ENCODE results near the gene LRIT3. TPM values are rescaled to one million over a fixed set of nuclear protein-coding genes. Genes with fewer than 3 reads are reported as not detected.

Gene LRIT3
- polyA plus RNA-seq, 3 donors, result 0.07 TPM; not detected in 2

DNA sequence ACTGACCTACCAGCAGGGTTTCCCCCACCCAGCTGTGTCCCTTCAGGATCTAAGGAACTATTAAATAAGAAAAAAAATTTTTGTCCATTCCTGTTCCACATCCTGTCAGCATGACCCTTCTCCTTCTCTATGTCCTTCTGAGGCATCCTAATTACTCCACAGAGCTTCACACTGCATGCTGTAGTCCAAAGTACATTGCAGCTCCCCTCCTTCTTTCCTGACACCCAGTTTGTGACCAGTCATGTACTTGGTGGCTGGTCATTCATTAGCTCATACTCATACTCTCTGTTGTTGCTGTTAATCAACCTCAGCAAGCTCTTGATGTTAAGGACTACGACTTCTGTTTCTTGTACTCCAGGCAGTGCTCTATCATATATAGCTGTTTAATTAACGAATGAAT is 62.3 kb downstream of the LRIT3 start:
- no CpG with 5 or more reads among the region's 2 CpGs for WGBS (ENCODE audit: insufficient coverage)
- no peak overlapping the region for H2AFZ ChIP-seq (ENCODE audit: insufficient read depth, low read depth, low read length, poor library complexity, severe bottlenecking)
- no peak overlapping the region for H3K9ac ChIP-seq (ENCODE audit: insufficient read depth, low read length, poor library complexity, severe bottlenecking)
- H3K27me3 ChIP-seq (ENCODE audit: control insufficient read depth in 2 of 2, insufficient read depth in 2 of 2, low read length in 2 of 2), result no peaks in the 10 kb centered on the region
- H3K36me3 Mint-ChIP-seq, result no peaks in the 10 kb centered on the region
- H3K27ac Mint-ChIP-seq, result peak overlapping the region in 1 of 7 donors; percentile 10
- DNase-seq, result no peak
- peaks cover 0 to 4% (median 2%) of the 10 kb centered on the region in 7 donors for H3K9me3 Mint-ChIP-seq
- no peaks in the 10 kb centered on the region for H4K20me1 ChIP-seq (ENCODE audit: insufficient read depth, low read length)
- no peak overlapping the region for H3K4me3 Mint-ChIP-seq
- H3K36me3 ChIP-seq (replicated peaks in 1 of 2; ENCODE audit: control insufficient read depth in 1 of 2, insufficient read depth in 2 of 2, low read length in 2 of 2), result no peaks in the 10 kb centered on the region
- no peak overlapping the region for H3K27ac ChIP-seq (ENCODE audit: low read depth in 1 of 2, low read length in 2 of 2)
- H3K9me3 ChIP-seq (replicated peaks in 1 of 2; ENCODE audit: control insufficient read depth in 1 of 2, insufficient read depth in 1 of 2, low read length in 2 of 2), result no peaks in the 10 kb centered on the region
- H3K4me2 ChIP-seq (replicated peaks; ENCODE audit: extremely low read depth, low read length, poor library complexity, severe bottlenecking), result no peak overlapping the region
- no peaks in the 10 kb centered on the region for H3K79me2 ChIP-seq (ENCODE audit: insufficient read depth, low read length)
- TF ChIP-seq, protein P1, sequence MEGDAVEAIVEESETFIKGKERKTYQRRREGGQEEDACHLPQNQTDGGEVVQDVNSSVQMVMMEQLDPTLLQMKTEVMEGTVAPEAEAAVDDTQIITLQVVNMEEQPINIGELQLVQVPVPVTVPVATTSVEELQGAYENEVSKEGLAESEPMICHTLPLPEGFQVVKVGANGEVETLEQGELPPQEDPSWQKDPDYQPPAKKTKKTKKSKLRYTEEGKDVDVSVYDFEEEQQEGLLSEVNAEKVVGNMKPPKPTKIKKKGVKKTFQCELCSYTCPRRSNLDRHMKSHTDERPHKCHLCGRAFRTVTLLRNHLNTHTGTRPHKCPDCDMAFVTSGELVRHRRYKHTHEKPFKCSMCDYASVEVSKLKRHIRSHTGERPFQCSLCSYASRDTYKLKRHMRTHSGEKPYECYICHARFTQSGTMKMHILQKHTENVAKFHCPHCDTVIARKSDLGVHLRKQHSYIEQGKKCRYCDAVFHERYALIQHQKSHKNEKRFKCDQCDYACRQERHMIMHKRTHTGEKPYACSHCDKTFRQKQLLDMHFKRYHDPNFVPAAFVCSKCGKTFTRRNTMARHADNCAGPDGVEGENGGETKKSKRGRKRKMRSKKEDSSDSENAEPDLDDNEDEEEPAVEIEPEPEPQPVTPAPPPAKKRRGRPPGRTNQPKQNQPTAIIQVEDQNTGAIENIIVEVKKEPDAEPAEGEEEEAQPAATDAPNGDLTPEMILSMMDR (IDR thresholded peaks at IDR 0.05), result no peak
- peaks cover 0 to 5% of the 10 kb centered on the region in 2 donors for H3K4me1 ChIP-seq (ENCODE audit: control insufficient read depth in 1 of 2, insufficient read depth in 2 of 2, low read length in 2 of 2)
- peaks cover 8% of the 10 kb centered on the region for H3K4me1 Mint-ChIP-seq
- H3K4me3 ChIP-seq (replicated peaks in 1 of 3; ENCODE audit: low read depth in 2 of 3, low read length in 3 of 3), result no peak overlapping the region
- peaks cover 0 to 3% (median 0%) of the 10 kb centered on the region in 3 donors for H3K27me3 Mint-ChIP-seq (ENCODE audit: low read depth in 3 of 3)
- intact Hi-C loops (cut with micrococcal nuclease), result no loop called here

DNA sequence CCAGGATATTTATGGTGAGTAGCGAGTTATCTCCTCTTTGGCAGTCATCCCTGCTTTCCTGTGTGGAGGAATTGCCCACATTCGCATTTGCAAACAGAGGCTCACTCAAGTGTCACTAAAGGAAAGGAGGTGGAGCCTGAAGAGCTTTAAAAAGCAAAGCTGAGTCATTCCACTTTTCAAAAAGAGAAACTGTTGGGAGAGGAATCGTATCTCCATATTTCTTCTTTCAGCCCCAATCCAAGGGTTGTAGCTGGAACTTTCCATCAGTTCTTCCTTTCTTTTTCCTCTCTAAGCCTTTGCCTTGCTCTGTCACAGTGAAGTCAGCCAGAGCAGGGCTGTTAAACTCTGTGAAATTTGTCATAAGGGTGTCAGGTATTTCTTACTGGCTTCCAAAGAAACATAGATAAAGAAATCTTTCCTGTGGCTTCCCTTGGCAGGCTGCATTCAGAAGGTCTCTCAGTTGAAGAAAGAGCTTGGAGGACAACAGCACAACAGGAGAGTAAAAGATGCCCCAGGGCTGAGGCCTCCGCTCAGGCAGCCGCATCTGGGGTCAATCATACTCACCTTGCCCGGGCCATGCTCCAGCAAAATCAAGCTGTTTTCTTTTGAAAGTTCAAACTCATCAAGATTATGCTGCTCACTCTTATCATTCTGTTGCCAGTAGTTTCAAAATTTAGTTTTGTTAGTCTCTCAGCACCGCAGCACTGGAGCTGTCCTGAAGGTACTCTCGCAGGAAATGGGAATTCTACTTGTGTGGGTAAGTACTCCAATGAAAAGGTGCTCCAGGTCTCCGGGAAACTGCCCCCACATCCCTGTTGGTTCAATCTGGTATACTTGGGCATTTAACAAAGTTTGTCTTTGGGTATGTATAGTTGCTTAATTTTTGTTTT is 65.0 kb downstream of the LRIT3 start, which contains the start of gene EGF:
Gene EGF, plus strand, starts transcription at position 178 of the 890 bp plus-strand sequence. Its CDS starts 453 bp downstream, at position 631.
- intact Hi-C loops (cut with micrococcal nuclease), result no loop called here
- no peak for DNase-seq

More for the DNA sequence above, 65.0 kb downstream of the LRIT3 start, which contains the start of gene EGF:
- peaks cover 0 to 5% of the 10 kb centered on the region in 2 donors for H3K4me1 ChIP-seq (ENCODE audit: control insufficient read depth in 1 of 2, insufficient read depth in 2 of 2, low read length in 2 of 2)
- H3K9ac ChIP-seq (ENCODE audit: insufficient read depth, low read length, poor library complexity, severe bottlenecking), result no peak within 1 kb of the TSS
- H3K27me3 Mint-ChIP-seq (ENCODE audit: low read depth in 3 of 3), result peaks cover 0 to 3% (median 1%) of the 10 kb centered on the region in 3 donors
- H3K9me3 Mint-ChIP-seq, result peaks cover 0 to 4% (median 0%) of the 10 kb centered on the region in 7 donors
- H3K36me3 Mint-ChIP-seq, result no peaks in the 10 kb centered on the region
- no peaks in the 10 kb centered on the region for H3K36me3 ChIP-seq (replicated peaks in 1 of 2; ENCODE audit: control insufficient read depth in 1 of 2, insufficient read depth in 2 of 2, low read length in 2 of 2)
- no peak within 1 kb of the TSS for H3K27ac ChIP-seq (ENCODE audit: low read depth in 1 of 2, low read length in 2 of 2)
- H3K9me3 ChIP-seq (replicated peaks in 1 of 2; ENCODE audit: control insufficient read depth in 1 of 2, insufficient read depth in 1 of 2, low read length in 2 of 2), result no peaks in the 10 kb centered on the region
- peak within 1 kb of the TSS; percentile 74 for H2AFZ ChIP-seq (ENCODE audit: insufficient read depth, low read depth, low read length, poor library complexity, severe bottlenecking)
- H3K27me3 ChIP-seq (ENCODE audit: control insufficient read depth in 2 of 2, insufficient read depth in 2 of 2, low read length in 2 of 2), result no peaks in the 10 kb centered on the region
- TF ChIP-seq, protein P1 (IDR thresholded peaks at IDR 0.05), result no peak
- 94% methylated on average over 3 of the region's 9 CpGs for WGBS (ENCODE audit: insufficient coverage)
- H3K4me2 ChIP-seq (replicated peaks; ENCODE audit: extremely low read depth, low read length, poor library complexity, severe bottlenecking), result peak within 1 kb of the TSS; percentile 30
- H3K79me2 ChIP-seq (ENCODE audit: insufficient read depth, low read length), result no peaks in the 10 kb centered on the region
- no peaks in the 10 kb centered on the region for H4K20me1 ChIP-seq (ENCODE audit: insufficient read depth, low read length)
- H3K4me3 Mint-ChIP-seq, result peak within 1 kb of the TSS; percentile 21 to 82
- H3K4me3 ChIP-seq (replicated peaks in 1 of 3; ENCODE audit: low read depth in 2 of 3, low read length in 3 of 3), result no peak within 1 kb of the TSS
- no peak within 1 kb of the TSS for H3K27ac Mint-ChIP-seq
- H3K4me1 Mint-ChIP-seq, result peaks cover 8% of the 10 kb centered on the region
